Measurements from ENCODE around the gene RBM33. TPM values are rescaled to one million over a fixed set of nuclear protein-coding genes. Genes with fewer than 3 reads are reported as not detected.

Gene RBM33
- total and polyA plus RNA-seq, 2 of the 4 experiments (the other 2 are of a cell fraction) = 7.3 to 10.8 TPM

GRCh38 chr7:155792999-155793560 is 148.6 kb downstream of the RBM33 start:
- intact Hi-C loops (cut with micrococcal nuclease) (loop anchor here (10.0 kb wide), 1 partner anchor 1342 kb away; the partner anchor contains the start of gene UBE3C), dilution Hi-C loops (cut with HindIII; ENCODE audit: low sequenced_read_pairs, unreplicated experiment) (no loop called here), in situ Hi-C loops (cut with MboI; ENCODE audit: low sequenced_read_pairs) (no loop called here)
- ChIA-PET POLR2A (ENCODE audit: unreplicated experiment) (no interaction called here), CTCF (no interaction called here)
- Histone ChIP-seq H2BK15ac (ENCODE audit: low read depth, low read length) (no peak overlapping the region), H3K4me3 (ENCODE audit: insufficient read depth, low read depth, low read length) (no peak overlapping the region), H3K14ac (replicated peaks; ENCODE audit: low read depth, low read length) (no peak overlapping the region), H3K23ac (ENCODE audit: low read depth, low read length) (no peak overlapping the region), H2AK5ac (ENCODE audit: low read depth, low read length) (no peak overlapping the region), H4K5ac (ENCODE audit: low read depth, low read length) (no peak overlapping the region), H2AK9ac (replicated peaks; ENCODE audit: low read depth, low read length, poor library complexity) (no peak overlapping the region), H4K8ac (ENCODE audit: low read depth in 2 of 2, low read length in 2 of 2) (no peak overlapping the region), H4K91ac (ENCODE audit: insufficient read depth, low read depth, low read length) (no peak overlapping the region), H2BK120ac (ENCODE audit: low read depth, low read length) (no peak overlapping the region), H3K4ac (ENCODE audit: low read depth, low read length) (no peak overlapping the region), H2BK5ac (ENCODE audit: low read depth, low read length, poor library complexity, severe bottlenecking) (no peak overlapping the region), H3K9me1 (ENCODE audit: insufficient read depth, low read length) (peaks cover 4% of the 10 kb centered on the region; the same call in 1 of the 2 replicates), H3K4me1 (ENCODE audit: control insufficient read depth, insufficient read depth, low read length) (peaks cover 2% of the 10 kb centered on the region; the same call in 1 of the 2 replicates), H3K36me3 (ENCODE audit: control insufficient read depth, insufficient read depth, low read length) (no peaks in the 10 kb centered on the region), H3K9ac (ENCODE audit: low read depth, low read length) (no peak overlapping the region), H2BK20ac (ENCODE audit: low read depth, low read length) (no peak overlapping the region), H2AFZ (replicated peaks; ENCODE audit: low read length, poor library complexity) (no peak overlapping the region), H4K20me1 (ENCODE audit: insufficient read depth, low read length) (no peaks in the 10 kb centered on the region), H3K4me2 (ENCODE audit: low read depth, low read length) (no peak overlapping the region), H3K18ac (ENCODE audit: low read depth, low read length) (no peak overlapping the region), H3K9me3 (ENCODE audit: control insufficient read depth, insufficient read depth, low read length) (no peaks in the 10 kb centered on the region), H3K56ac (ENCODE audit: extremely low read depth, insufficient read depth, low read length) (no peak overlapping the region), H3K79me1 (ENCODE audit: low read depth in 1 of 2, low read length in 2 of 2) (no peaks in the 10 kb centered on the region), H3K27me3 (ENCODE audit: control insufficient read depth, insufficient read depth, low read length) (peaks cover 11% of the 10 kb centered on the region), H3K27ac (ENCODE audit: insufficient read depth, low read length) (no peak overlapping the region)
- no TSS peak for BruUV-seq (replicated peaks)
- 74 to 100% methylated on average over 1 to 11 of the region's 11 CpGs for WGBS, 2 experiments (ENCODE audit: extremely low coverage in 2 of 2, insufficient read length in 1 of 2)
- no peak for ATAC-seq (ENCODE audit: low read depth)
- TF ChIP-seq BHLHE40 (IDR thresholded peaks at IDR 0.05; ENCODE audit: low read depth, low read length) (no peak), CEBPB (IDR thresholded peaks at IDR 0.05; ENCODE audit: low read depth, low read length) (no peak), POLR2A (IDR thresholded peaks at IDR 0.05; ENCODE audit: low read depth, low read length) (no peak), RCOR1 (IDR thresholded peaks at IDR 0.05; ENCODE audit: insufficient replicate concordance, low read length) (no peak), MAFK (IDR thresholded peaks at IDR 0.05; ENCODE audit: low read depth, low read length) (no peak), SMC3 (IDR thresholded peaks at IDR 0.05; ENCODE audit: low read depth, low read length) (no peak), RAD21 (IDR thresholded peaks at IDR 0.05; ENCODE audit: low read length) (no peak), MAZ (IDR thresholded peaks at IDR 0.05; ENCODE audit: borderline replicate concordance, low read depth, low read length) (no peak), CHD1 (IDR thresholded peaks at IDR 0.05; ENCODE audit: low read depth, low read length) (no peak), ELK1 (IDR thresholded peaks at IDR 0.05; ENCODE audit: borderline replicate concordance, low read depth, low read length) (no peak), FOS (IDR thresholded peaks at IDR 0.05; ENCODE audit: low read depth, low read length) (no peak), MXI1 (IDR thresholded peaks at IDR 0.05; ENCODE audit: borderline replicate concordance, low read depth, low read length) (no peak), USF2 (IDR thresholded peaks at IDR 0.05; ENCODE audit: low read depth, low read length) (no peak), RFX5 (IDR thresholded peaks at IDR 0.05; ENCODE audit: low read depth, low read length) (no peak), NFE2L2 (IDR thresholded peaks at IDR 0.05; ENCODE audit: low read depth, low read length) (no peak)
- TF ChIP-seq, protein P1, sequence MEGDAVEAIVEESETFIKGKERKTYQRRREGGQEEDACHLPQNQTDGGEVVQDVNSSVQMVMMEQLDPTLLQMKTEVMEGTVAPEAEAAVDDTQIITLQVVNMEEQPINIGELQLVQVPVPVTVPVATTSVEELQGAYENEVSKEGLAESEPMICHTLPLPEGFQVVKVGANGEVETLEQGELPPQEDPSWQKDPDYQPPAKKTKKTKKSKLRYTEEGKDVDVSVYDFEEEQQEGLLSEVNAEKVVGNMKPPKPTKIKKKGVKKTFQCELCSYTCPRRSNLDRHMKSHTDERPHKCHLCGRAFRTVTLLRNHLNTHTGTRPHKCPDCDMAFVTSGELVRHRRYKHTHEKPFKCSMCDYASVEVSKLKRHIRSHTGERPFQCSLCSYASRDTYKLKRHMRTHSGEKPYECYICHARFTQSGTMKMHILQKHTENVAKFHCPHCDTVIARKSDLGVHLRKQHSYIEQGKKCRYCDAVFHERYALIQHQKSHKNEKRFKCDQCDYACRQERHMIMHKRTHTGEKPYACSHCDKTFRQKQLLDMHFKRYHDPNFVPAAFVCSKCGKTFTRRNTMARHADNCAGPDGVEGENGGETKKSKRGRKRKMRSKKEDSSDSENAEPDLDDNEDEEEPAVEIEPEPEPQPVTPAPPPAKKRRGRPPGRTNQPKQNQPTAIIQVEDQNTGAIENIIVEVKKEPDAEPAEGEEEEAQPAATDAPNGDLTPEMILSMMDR (conservative IDR thresholded peaks at IDR 0.05; ENCODE audit: low read depth, low read length) = no peak
- no peak for DNase-seq
